Erythroblast (primary cell): Measurements from ENCODE around the gene WDR43.
A peak's percentile ranks its signal among the peaks of the same experiment; 100 is the strongest.
"Not testable (repeated sequence)": the region's sequence is repeated elsewhere in the genome, so short reads cannot be mapped to it uniquely, and the experiment has no call there.

Experiments used
- DNase-seq, 2 experiments: peaks; one replicate each; lab custom pipeline; 2025; lab: John Stamatoyannopoulos, UW
- GATA1 ChIP-seq: IDR thresholded peaks from 2 replicates; pipeline ENCODE4 v1.6.1; 2011; ENCODE audit warnings: low read depth, mild to moderate bottlenecking, control low read depth, low read length, moderate library complexity
- POLR2A ChIP-seq: IDR thresholded peaks from 2 replicates; pipeline ENCODE4 v1.6.1; 2011; ENCODE audit warnings: mild to moderate bottlenecking, low read length

The WDR43 gene

GRCh38 chr2:28958689-28959088, 64.2 kb downstream of the WDR43 start:
- peak; percentile 48 to 67 for DNase-seq
- TF ChIP-seq POLR2A, result no peak
- TF ChIP-seq GATA1, result no peak

- TF ChIP-seq GATA1 (no peak), POLR2A (no peak)
- no peak for DNase-seq
Observed at GRCh38 chr2:28960401-28960800, 65.9 kb downstream of the WDR43 start.

DNA sequence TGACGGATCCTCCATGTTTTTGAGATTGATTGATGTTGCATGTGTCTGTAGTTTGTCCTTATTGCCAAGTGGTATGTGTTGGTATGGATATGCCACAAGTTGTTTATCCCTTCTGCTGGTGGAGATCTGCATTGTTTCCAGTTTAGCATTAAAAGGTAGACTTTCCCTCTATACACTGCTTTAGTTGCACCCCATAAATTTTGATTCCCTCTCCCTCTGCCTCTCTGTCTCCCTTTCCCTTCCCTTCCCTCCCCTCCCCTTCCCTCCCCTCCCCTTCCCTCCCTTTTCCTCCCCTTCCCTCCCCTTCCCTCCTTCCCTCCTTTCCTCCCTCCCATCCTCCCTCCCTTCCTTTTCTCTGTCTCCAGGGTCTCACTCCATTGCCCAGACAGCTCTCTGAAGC, 68.0 kb downstream of the WDR43 start:
- DNase-seq, result no peak
- TF ChIP-seq POLR2A (no peak), GATA1 (no peak)

- TF ChIP-seq GATA1 (no peak), POLR2A (no peak)
- DNase-seq, result no peak
Observed at GRCh38 chr2:28970464-28971160, 76.1 kb downstream of the WDR43 start.

GRCh38 chr2:28972778-28973335, 78.4 kb downstream of the WDR43 start:
- no peak for TF ChIP-seq GATA1
- no peak for TF ChIP-seq POLR2A
- DNase-seq, result no peak

DNA sequence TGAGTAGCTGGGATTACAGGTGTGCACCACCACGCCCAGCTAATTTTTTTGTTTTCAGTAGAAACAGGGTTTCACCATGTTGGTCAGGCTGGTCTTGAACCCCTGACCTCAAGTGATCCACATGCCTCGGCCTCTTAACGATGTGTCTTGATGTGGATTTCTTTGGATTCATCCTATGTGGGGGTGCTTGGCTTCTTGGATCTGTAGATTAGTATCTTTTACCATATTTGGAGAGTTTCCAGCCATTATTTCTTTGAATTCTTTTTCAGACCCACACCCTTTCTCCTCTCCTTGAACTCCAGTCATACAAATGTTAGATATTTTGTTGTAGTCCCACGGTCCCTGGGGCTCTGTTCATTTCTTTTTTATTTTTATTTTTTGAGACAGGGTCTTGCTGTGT, 79.8 kb downstream of the WDR43 start:
- DNase-seq, result no peak
- TF ChIP-seq GATA1 (no peak), POLR2A (no peak)

DNA sequence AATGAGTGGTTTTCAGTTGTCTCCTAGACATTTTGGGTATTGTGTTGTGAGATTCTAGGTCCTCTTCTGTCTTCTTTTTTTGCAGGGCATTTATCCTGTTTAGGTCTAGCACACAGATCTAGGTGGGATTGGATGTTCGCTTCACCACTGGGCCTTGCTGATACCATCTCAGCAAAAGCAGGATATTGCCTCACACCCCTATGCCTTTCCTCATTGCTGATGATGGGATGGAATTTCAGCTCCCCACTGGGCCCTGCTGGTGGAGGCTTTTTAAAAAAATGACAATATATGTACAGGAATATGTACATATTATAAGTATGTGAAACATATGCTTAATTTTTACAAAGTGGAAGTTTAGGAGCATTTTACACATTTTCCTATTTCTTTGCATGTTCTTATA, 81.2 kb downstream of the WDR43 start:
- no peak for DNase-seq
- TF ChIP-seq GATA1, result no peak

GRCh38 chr2:28976584-28976983, 82.1 kb downstream of the WDR43 start:
- TF ChIP-seq POLR2A, result no peak
- no peak for TF ChIP-seq GATA1
- no peak for DNase-seq

- no peak for DNase-seq
- TF ChIP-seq GATA1 (no peak), POLR2A (no peak)
Observed at GRCh38 chr2:28977176-28977875, 82.9 kb downstream of the WDR43 start.

DNA sequence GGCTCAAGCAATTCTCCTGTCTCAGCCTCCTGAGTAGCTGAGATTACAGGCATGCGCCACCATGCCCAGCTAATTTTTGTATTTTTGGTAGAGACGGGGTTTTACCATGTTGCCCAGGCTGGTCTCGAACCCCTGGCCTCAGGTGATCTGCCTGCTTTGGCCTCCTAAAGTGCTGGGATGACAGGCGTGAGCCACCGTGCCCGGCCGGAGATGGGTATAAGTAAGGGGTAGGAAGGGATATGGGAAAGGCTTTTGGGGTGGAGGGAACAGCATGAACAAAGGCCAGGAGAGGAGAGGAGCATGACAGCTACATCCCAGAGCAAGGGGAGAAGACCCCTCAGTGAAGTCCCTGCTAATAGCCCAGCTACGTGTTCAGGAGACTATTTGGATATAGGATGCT, 83.5 kb downstream of the WDR43 start:
- not testable (repeated sequence) for DNase-seq

DNA sequence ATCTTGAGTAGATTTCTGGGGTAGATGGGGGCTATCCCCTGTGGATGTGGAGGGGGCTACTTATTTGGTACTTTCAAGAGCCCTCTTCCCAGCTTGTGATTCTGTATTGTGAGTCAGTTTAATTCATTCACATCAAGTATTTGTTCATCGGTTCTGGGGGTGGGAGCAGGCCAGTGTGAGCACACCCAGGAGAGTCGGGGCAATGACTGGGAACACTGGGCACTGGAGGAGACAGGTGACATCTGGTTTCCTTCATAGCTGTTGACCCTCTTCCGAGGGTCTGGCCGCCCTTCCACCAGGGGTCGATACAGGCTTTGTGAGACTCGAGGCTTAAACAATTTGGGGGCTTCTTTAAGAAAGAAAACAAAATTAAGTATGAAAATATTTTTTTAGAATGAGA, 84.1 kb downstream of the WDR43 start:
- DNase-seq, result no peak
- TF ChIP-seq POLR2A, result no peak
- TF ChIP-seq GATA1, result no peak

GRCh38 chr2:28979041-28979440, 84.6 kb downstream of the WDR43 start:
- TF ChIP-seq GATA1 (no peak), POLR2A (no peak)
- DNase-seq, result no peak

DNA sequence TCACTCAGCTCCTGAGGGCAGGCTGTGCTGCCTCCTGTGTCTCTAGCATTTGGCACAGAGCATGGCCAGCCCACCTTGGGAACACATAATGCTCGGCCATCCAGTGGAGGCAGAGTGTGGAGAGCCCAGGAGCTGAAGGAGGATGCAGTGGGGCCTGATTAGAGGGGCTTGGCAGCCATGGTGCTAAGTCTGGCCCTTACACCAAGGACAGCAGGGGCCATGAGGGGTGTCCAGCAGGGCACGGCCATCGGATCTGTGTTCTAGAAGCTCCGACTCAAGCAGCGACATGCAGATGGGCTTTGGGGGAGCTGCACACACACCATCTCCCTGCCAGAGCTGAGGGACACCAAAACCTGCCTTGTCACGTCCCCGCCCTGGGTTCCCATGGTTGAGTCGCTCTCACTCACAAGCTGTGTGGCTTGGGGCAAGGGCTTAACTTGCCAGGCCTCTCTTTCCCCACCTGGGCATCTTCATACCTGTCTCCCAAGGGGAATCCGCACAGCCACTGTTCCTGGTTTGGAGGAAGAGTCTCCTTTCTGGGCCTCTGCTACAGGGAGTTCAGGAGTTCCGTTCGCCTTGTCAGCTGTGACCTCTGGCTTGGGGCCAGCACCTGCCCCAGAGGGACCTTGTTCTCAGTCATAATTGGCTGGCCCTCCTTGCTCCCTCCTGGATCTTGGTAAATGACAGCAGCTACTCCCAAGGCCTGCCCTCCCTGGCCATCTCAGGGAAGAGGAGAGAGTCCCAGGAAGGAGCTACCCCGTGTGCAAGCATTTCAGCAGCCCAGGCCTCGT, 85.3 kb downstream of the WDR43 start:
- no peak for DNase-seq
- TF ChIP-seq POLR2A (no peak), GATA1 (no peak)

GRCh38 chr2:28980368-28981015, 86.0 kb downstream of the WDR43 start:
- no peak for DNase-seq
- TF ChIP-seq POLR2A, result no peak
- TF ChIP-seq GATA1, result no peak
